Kidney epithelial cell (primary cell): ENCODE data around the gene ABCA6. TPM values are rescaled to one million over a fixed set of nuclear protein-coding genes. Genes with fewer than 3 reads are reported as not detected.

ENCODE experiments used
- DNase-seq: peaks from one replicate; pipeline ENCODE4 v3.0.0-alpha.2; 2010; ENCODE audit warnings: low read depth
- H3K27me3 ChIP-seq: 2 replicates; pipeline ENCODE4 v1.6.0; 2011; ENCODE audit warnings: low read length; ENCODE audit not compliant: control insufficient read depth, insufficient read depth
- H3K36me3 ChIP-seq: 2 replicates; pipeline ENCODE4 v1.5.1; 2011; ENCODE audit warnings: low read length; ENCODE audit not compliant: control insufficient read depth, insufficient read depth
- H3K4me3 ChIP-seq: 2 replicates; pipeline ENCODE4 v1.5.1; 2011; ENCODE audit warnings: low read depth, mild to moderate bottlenecking, control low read depth, low read length
- CTCF ChIP-seq: IDR thresholded peaks from 2 replicates; pipeline ENCODE4 v1.5.1; 2011; ENCODE audit warnings: mild to moderate bottlenecking, moderate library complexity, low read length, control low read depth, inconsistent platforms; ENCODE audit not compliant: insufficient read depth, poor library complexity, severe bottlenecking
- total RNA-seq: library from RNA; depleted of rRNA; stranded (reverse); fragments of >200 nt; gene quantifications from 2 replicates; pipeline ENCODE4 v1.2.3, GENCODE V29; 2015

ABCA6 gene
- total RNA-seq, 1 donor from 2014 or later = 0.04 TPM

- DNase-seq = peak; percentile 69
- no peak for TF ChIP-seq CTCF
- Histone ChIP-seq H3K36me3 (no peaks in the 10 kb centered on the region), H3K4me3 (no peak overlapping the region), H3K27me3 (no peaks in the 10 kb centered on the region)
These were observed 94.1 kb downstream of the ABCA6 start for GRCh38 chr17:69047368-69048263.

- DNase-seq = no peak
- Histone ChIP-seq H3K36me3 (no peaks in the 10 kb centered on the region), H3K27me3 (no peaks in the 10 kb centered on the region), H3K4me3 (no peak overlapping the region)
- no peak for TF ChIP-seq CTCF
These were observed 95.4 kb downstream of the ABCA6 start for GRCh38 chr17:69046121-69046807.

GRCh38 chr17:69045646-69046045 is 96.0 kb downstream of the ABCA6 start:
- no peaks in the 10 kb centered on the region for H3K27me3 ChIP-seq
- DNase-seq = no peak
- TF ChIP-seq CTCF = no peak

GRCh38 chr17:69044371-69044770 is 97.3 kb downstream of the ABCA6 start:
- no peak overlapping the region for H3K4me3 ChIP-seq
- H3K36me3 ChIP-seq = no peaks in the 10 kb centered on the region
- no peak for TF ChIP-seq CTCF
- no peaks in the 10 kb centered on the region for H3K27me3 ChIP-seq
- no peak for DNase-seq

More at GRCh38 chr17:69045646-69046045, 96.0 kb downstream of the ABCA6 start:
- H3K36me3 ChIP-seq = no peaks in the 10 kb centered on the region
- H3K4me3 ChIP-seq = no peak overlapping the region

- DNase-seq = no peak
- Histone ChIP-seq H3K36me3 (no peaks in the 10 kb centered on the region), H3K4me3 (no peak overlapping the region), H3K27me3 (no peaks in the 10 kb centered on the region)
- TF ChIP-seq CTCF = no peak
These were observed 98.5 kb downstream of the ABCA6 start for GRCh38 chr17:69043098-69043734.
